IMR-90 (cell line): ENCODE data around the gene PALM2AKAP2.

ENCODE experiments used
- CEBPB ChIP-seq: IDR thresholded peaks from 2 replicates; pipeline ENCODE4 v1.6.1; 2012; ENCODE audit warnings: low read depth, low read length, improper control_type of control experiment
- POLR2A ChIP-seq: IDR thresholded peaks from 2 replicates; pipeline ENCODE4 v1.6.1; 2012; ENCODE audit warnings: mild to moderate bottlenecking, low read depth, low read length
- RAD21 ChIP-seq: IDR thresholded peaks from 2 replicates; pipeline ENCODE4 v1.6.1; 2012; ENCODE audit warnings: low read length, improper control_type of control experiment
- RCOR1 ChIP-seq: IDR thresholded peaks from 2 replicates; pipeline ENCODE4 v1.6.1; 2012; ENCODE audit warnings: mild to moderate bottlenecking, low read length, improper control_type of control experiment; ENCODE audit not compliant: insufficient replicate concordance
- TF ChIP-seq, protein P1 (sequence below): conservative IDR thresholded peaks from 2 replicates; pipeline ENCODE4 v1.5.1; 2012; ENCODE audit warnings: mild to moderate bottlenecking, low read depth, low read length, improper control_type of control experiment
- TF ChIP-seq, protein P2 (sequence below): fragments of 150-350 bp; IDR thresholded peaks from 2 replicates; pipeline ENCODE4 v1.6.1; 2016; ENCODE audit warnings: low read depth, mild to moderate bottlenecking, low read length, moderate library complexity, borderline replicate concordance
- TF ChIP-seq, protein P3 (sequence below): fragments of 150-350 bp; IDR thresholded peaks from 2 replicates; pipeline ENCODE4 v1.6.1; 2017; ENCODE audit warnings: mild to moderate bottlenecking, antibody characterized with exemption, low read length, low read depth

DNA sequence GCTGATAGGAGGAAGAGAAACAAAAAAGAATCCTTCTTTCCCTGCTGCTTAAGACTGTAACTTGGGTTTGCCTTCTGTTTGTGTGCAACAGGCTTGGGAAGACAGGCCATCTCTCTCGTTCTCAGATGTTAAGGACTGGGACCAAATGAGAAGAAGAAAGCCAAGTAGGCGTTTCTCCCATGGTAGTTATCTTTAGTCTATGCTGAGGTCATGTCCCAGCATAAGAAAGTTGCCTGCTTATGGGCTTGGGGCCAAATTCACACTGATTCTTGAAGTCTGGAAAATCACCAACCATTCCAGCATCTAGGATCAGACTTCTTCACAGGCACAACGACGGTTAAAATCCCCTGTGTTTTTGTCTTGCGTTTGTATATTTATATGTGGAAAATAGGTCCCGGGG, 44.2 kb upstream of the PALM2AKAP2 start:
- TF ChIP-seq POLR2A = no peak
- TF ChIP-seq, protein P1, sequence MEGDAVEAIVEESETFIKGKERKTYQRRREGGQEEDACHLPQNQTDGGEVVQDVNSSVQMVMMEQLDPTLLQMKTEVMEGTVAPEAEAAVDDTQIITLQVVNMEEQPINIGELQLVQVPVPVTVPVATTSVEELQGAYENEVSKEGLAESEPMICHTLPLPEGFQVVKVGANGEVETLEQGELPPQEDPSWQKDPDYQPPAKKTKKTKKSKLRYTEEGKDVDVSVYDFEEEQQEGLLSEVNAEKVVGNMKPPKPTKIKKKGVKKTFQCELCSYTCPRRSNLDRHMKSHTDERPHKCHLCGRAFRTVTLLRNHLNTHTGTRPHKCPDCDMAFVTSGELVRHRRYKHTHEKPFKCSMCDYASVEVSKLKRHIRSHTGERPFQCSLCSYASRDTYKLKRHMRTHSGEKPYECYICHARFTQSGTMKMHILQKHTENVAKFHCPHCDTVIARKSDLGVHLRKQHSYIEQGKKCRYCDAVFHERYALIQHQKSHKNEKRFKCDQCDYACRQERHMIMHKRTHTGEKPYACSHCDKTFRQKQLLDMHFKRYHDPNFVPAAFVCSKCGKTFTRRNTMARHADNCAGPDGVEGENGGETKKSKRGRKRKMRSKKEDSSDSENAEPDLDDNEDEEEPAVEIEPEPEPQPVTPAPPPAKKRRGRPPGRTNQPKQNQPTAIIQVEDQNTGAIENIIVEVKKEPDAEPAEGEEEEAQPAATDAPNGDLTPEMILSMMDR = no peak
- TF ChIP-seq, protein P2, sequence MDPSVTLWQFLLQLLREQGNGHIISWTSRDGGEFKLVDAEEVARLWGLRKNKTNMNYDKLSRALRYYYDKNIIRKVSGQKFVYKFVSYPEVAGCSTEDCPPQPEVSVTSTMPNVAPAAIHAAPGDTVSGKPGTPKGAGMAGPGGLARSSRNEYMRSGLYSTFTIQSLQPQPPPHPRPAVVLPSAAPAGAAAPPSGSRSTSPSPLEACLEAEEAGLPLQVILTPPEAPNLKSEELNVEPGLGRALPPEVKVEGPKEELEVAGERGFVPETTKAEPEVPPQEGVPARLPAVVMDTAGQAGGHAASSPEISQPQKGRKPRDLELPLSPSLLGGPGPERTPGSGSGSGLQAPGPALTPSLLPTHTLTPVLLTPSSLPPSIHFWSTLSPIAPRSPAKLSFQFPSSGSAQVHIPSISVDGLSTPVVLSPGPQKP = no peak
- TF ChIP-seq, protein P3, sequence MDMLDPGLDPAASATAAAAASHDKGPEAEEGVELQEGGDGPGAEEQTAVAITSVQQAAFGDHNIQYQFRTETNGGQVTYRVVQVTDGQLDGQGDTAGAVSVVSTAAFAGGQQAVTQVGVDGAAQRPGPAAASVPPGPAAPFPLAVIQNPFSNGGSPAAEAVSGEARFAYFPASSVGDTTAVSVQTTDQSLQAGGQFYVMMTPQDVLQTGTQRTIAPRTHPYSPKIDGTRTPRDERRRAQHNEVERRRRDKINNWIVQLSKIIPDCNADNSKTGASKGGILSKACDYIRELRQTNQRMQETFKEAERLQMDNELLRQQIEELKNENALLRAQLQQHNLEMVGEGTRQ = no peak
- no peak for TF ChIP-seq RCOR1
- no peak for TF ChIP-seq RAD21
- no peak for TF ChIP-seq CEBPB
